ENCODE data around the gene CLSTN3. TPM values are rescaled to one million over a fixed set of nuclear protein-coding genes. Genes with fewer than 3 reads are reported as not detected.

The CLSTN3 gene
- total and polyA plus RNA-seq, 2 donors (not counting 3 experiments of a cell fraction or from before 2014, with no cell fraction given) = 27.8 to 45.9 TPM

DNA sequence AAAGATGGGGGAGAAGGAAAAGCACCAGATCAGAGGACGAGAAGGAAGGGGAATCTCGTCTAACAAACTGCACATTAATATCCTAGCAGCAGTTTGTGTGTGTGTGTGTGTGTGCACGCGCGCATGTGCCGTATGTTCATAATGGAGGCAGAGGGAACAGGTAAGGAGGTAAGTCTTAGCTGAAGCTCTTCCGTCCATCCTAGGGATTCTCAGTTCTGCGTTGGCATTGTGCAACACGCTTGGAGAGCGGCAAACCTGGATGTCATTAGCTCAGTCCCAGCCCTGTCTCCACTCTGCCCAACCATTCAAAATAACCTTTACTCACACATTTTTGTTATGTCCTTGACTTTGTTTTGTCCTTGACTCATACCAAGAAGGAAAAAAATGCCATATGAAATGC, 36.3 kb upstream of the CLSTN3 start:
- Histone ChIP-seq H3K9me1 (replicated peaks; ENCODE audit: control insufficient read depth, extremely low read depth, insufficient read depth, low read length) (no peaks in the 10 kb centered on the region), H3K79me2 (ENCODE audit: control insufficient read depth, insufficient read depth, low read length) (no peaks in the 10 kb centered on the region), H2AFZ (ENCODE audit: low read depth, low read length) (no peak overlapping the region), H3K4me3 (replicated peaks in 1 of 3; ENCODE audit: insufficient read depth in 1 of 3, low read depth in 1 of 3, low read length in 3 of 3) (no peak overlapping the region), H3K27ac (ENCODE audit: insufficient read depth, low read depth, low read length) (no peak overlapping the region), H3K9me3 (replicated peaks; ENCODE audit: control insufficient read depth, insufficient read depth, low read length) (no peaks in the 10 kb centered on the region), H3K27me3 (ENCODE audit: control insufficient read depth in 2 of 2, insufficient read depth in 2 of 2, low read length in 2 of 2) (peaks cover 0 to 11% of the 10 kb centered on the region in 2 experiments), H4K20me1 (replicated peaks; ENCODE audit: control insufficient read depth, extremely low read depth, insufficient read depth, low read length) (no peaks in the 10 kb centered on the region), H3K9ac (replicated peaks; ENCODE audit: extremely low read depth, insufficient read depth, low read length) (no peak overlapping the region), H3K36me3 (ENCODE audit: control insufficient read depth in 2 of 2, extremely low read depth in 1 of 2, insufficient read depth in 2 of 2, low read length in 2 of 2) (no peaks in the 10 kb centered on the region), H3K4me2 (ENCODE audit: insufficient read depth, low read length) (no peak overlapping the region), H3K4me1 (ENCODE audit: control insufficient read depth, extremely low read depth, insufficient read depth, low read length) (peaks cover 6% of the 10 kb centered on the region)
- dilution Hi-C loops (cut with MboI; ENCODE audit: extremely low pct_ligation_motif_present, low sequenced_read_pairs) = no loop called here
- no peak for DNase-seq (ENCODE audit: low read depth, low spot score)
- intact Hi-C loops (cut with micrococcal nuclease) = loop anchor here (2.0 to 5.0 kb wide), 3 partner anchors 15 to 222 kb away; partner anchors contain the start of genes C1RL, EMG1, PHB2 and SPSB2
- FAIRE-seq = no peak
- ChIA-PET CTCF (interaction anchor here (1.0 to 2.0 kb wide), 4 partner anchors 15 to 149 kb away, joined by 3 to 7 read pairs (median 5); partner anchors contain the start of genes C1RL and C1S), POLR2A (no interaction called here)
- BruUV-seq (replicated peaks) = no TSS peak
- no peak for TF ChIP-seq POLR2AphosphoS5 (IDR thresholded peaks at IDR 0.05; ENCODE audit: insufficient read depth, low read depth, low read length)
- TF ChIP-seq, protein P1, sequence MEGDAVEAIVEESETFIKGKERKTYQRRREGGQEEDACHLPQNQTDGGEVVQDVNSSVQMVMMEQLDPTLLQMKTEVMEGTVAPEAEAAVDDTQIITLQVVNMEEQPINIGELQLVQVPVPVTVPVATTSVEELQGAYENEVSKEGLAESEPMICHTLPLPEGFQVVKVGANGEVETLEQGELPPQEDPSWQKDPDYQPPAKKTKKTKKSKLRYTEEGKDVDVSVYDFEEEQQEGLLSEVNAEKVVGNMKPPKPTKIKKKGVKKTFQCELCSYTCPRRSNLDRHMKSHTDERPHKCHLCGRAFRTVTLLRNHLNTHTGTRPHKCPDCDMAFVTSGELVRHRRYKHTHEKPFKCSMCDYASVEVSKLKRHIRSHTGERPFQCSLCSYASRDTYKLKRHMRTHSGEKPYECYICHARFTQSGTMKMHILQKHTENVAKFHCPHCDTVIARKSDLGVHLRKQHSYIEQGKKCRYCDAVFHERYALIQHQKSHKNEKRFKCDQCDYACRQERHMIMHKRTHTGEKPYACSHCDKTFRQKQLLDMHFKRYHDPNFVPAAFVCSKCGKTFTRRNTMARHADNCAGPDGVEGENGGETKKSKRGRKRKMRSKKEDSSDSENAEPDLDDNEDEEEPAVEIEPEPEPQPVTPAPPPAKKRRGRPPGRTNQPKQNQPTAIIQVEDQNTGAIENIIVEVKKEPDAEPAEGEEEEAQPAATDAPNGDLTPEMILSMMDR (IDR thresholded peaks at IDR 0.05; ENCODE audit: extremely low read depth in 1 of 2, insufficient read depth in 1 of 2, low read depth in 1 of 2, low read length in 2 of 2) = no peak

DNA sequence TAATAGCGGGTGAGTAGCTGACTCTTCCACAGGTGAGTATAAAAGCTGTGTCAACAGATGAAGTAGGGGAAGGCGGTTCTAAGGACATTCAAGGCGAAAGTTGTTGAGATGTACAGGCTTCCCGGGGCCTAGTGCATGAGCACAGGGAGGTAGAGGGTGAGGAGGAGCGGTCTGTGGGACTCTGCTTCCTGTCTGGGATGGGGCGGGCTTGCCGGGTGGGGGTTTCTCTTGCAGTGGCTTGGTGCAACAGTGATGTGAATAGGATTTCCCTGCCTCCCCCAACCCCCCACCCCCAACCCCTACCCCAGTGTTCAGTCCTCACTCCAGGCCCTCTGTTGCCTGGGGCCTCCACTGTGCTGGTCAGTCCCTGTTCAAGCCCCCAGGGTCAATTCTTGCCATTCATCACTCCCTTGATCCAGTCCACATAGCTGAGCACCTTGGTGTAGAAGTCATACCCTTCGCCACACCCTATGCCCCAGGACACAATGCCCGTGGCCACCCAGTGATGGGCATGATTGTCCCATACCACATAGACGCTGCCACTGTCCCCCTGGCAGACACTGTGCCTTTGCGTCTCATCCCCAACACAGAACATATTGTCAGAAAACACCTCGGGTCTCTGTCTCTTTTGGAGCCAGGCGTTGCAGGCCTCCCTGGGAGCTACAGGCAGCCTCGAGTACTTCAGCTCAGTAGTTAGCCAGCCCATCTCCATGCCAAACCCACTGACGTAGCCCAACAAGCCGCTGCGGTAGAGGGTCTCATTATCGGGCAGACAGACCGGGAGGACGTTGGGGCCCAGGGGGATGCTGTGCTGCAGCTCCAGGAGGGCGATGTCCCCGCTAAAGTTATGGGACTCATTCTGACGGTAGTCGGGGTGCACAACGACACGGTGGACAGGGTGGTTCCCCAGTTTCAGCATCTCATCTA, 33.9 kb upstream of the CLSTN3 start:
- no peak overlapping the region for H3K9ac ChIP-seq (replicated peaks; ENCODE audit: extremely low read depth, insufficient read depth, low read length)

More for the DNA sequence above, 33.9 kb upstream of the CLSTN3 start:
- dilution Hi-C loops (cut with MboI; ENCODE audit: extremely low pct_ligation_motif_present, low sequenced_read_pairs) = no loop called here
- FAIRE-seq = no peak
- intact Hi-C loops (cut with micrococcal nuclease) = no loop called here
- DNase-seq (ENCODE audit: low read depth, low spot score) = no peak
- no peak for TF ChIP-seq POLR2AphosphoS5 (IDR thresholded peaks at IDR 0.05; ENCODE audit: insufficient read depth, low read depth, low read length)
- TF ChIP-seq, protein P1 (IDR thresholded peaks at IDR 0.05; ENCODE audit: extremely low read depth in 1 of 2, insufficient read depth in 1 of 2, low read depth in 1 of 2, low read length in 2 of 2) = no peak
- no peak for TF ChIP-seq FOS (IDR thresholded peaks at IDR 0.05; ENCODE audit: borderline replicate concordance, insufficient read depth, low read length)
- no peak for TF ChIP-seq POLR2A (IDR thresholded peaks at IDR 0.05; ENCODE audit: low read depth, low read length)
- TF ChIP-seq GATA2 (IDR thresholded peaks at IDR 0.05; ENCODE audit: insufficient read depth, insufficient read length, low read depth, low read length) = no peak
- TF ChIP-seq, protein P2, sequence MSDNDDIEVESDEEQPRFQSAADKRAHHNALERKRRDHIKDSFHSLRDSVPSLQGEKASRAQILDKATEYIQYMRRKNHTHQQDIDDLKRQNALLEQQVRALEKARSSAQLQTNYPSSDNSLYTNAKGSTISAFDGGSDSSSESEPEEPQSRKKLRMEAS (IDR thresholded peaks at IDR 0.05; ENCODE audit: insufficient read depth, insufficient read length) = no peak
- TF ChIP-seq JUN (IDR thresholded peaks at IDR 0.05; ENCODE audit: borderline replicate concordance, insufficient read depth, insufficient read length, low read depth) = no peak
- TF ChIP-seq MYC (IDR thresholded peaks at IDR 0.05; ENCODE audit: low read depth, low read length) = no peak
- TF ChIP-seq EZH2 (IDR thresholded peaks at IDR 0.05; ENCODE audit: borderline replicate concordance, low read depth, low read length, severe bottlenecking) = no peak
- Histone ChIP-seq H3K4me1 (ENCODE audit: control insufficient read depth, extremely low read depth, insufficient read depth, low read length) (peaks cover 6% of the 10 kb centered on the region), H3K27ac (ENCODE audit: insufficient read depth, low read depth, low read length) (no peak overlapping the region), H3K9me3 (replicated peaks; ENCODE audit: control insufficient read depth, insufficient read depth, low read length) (no peaks in the 10 kb centered on the region), H3K9me1 (replicated peaks; ENCODE audit: control insufficient read depth, extremely low read depth, insufficient read depth, low read length) (no peaks in the 10 kb centered on the region), H2AFZ (ENCODE audit: low read depth, low read length) (no peak overlapping the region), H3K36me3 (ENCODE audit: control insufficient read depth in 2 of 2, extremely low read depth in 1 of 2, insufficient read depth in 2 of 2, low read length in 2 of 2) (no peaks in the 10 kb centered on the region), H3K27me3 (ENCODE audit: control insufficient read depth in 2 of 2, insufficient read depth in 2 of 2, low read length in 2 of 2) (no peaks in the 10 kb centered on the region), H3K79me2 (ENCODE audit: control insufficient read depth, insufficient read depth, low read length) (no peaks in the 10 kb centered on the region), H4K20me1 (replicated peaks; ENCODE audit: control insufficient read depth, extremely low read depth, insufficient read depth, low read length) (no peaks in the 10 kb centered on the region), H3K4me3 (replicated peaks in 1 of 3; ENCODE audit: insufficient read depth in 1 of 3, low read depth in 1 of 3, low read length in 3 of 3) (no peak overlapping the region), H3K4me2 (ENCODE audit: insufficient read depth, low read length) (no peak overlapping the region)
- CTCF ChIA-PET = interaction anchor here (0.8 to 2.0 kb wide), 4 partner anchors 9 to 224 kb away, joined by 3 to 7 read pairs (median 3); partner anchors contain the start of gene C1RL
- POLR2A ChIA-PET = no interaction called here
- no TSS peak for BruUV-seq (replicated peaks)

All from endothelial cell of umbilical vein (primary cell).